HG03045 (cell line): ENCODE measurements around the gene P2RY11.

Source experiments
- ATAC-seq: cut with Tn5 transposase; IDR thresholded peaks from one replicate; pipeline ENCODE4 v1.9.1; 2021; ENCODE audit warnings: mild to moderate bottlenecking, moderate library complexity; ENCODE audit not compliant: unreplicated experiment

The P2RY11 gene

DNA sequence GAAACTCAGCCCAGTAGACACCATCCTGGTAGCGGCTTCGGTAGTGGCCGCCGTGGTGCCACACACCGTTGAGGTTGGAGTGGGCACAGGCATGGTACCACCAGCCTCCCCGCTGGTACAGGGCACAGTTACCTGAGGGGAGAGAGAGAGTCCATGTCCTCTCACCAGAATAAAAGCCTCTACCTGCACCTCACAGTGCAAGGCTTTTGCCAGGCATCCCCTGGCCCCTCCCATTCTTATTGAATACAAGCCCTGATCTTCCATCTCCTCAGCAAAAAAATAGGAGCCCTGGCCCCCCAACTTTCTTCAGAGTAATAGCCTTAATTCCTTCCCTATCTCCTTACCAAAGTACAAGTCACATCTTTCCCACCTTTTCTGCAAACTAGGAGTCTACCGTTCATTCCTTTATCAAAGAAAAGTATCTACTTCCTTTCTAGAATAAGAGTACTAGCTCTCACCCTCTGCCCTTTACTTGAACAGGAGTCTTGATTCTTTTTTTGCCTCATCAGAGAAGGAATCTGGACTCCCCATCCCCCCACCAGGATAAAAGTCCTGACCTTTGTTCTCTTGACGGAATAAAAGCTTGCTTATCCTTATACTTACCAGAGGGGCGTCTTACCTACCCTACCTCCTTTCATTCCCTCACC, 18.7 kb upstream of the P2RY11 start:
- ATAC-seq: no peak

- ATAC-seq: no peak
Observed at GRCh38 chr19:10093295-10094186, 18.0 kb upstream of the P2RY11 start.

- ATAC-seq: no peak
Observed at GRCh38 chr19:10095622-10095947, 15.9 kb upstream of the P2RY11 start.

- ATAC-seq: peak; percentile 76
Observed at GRCh38 chr19:10095948-10096614, 15.4 kb upstream of the P2RY11 start.

GRCh38 chr19:10096615-10096963, 14.9 kb upstream of the P2RY11 start:
- no peak for ATAC-seq

GRCh38 chr19:10100163-10100785, 11.2 kb upstream of the P2RY11 start:
- ATAC-seq: no peak

DNA sequence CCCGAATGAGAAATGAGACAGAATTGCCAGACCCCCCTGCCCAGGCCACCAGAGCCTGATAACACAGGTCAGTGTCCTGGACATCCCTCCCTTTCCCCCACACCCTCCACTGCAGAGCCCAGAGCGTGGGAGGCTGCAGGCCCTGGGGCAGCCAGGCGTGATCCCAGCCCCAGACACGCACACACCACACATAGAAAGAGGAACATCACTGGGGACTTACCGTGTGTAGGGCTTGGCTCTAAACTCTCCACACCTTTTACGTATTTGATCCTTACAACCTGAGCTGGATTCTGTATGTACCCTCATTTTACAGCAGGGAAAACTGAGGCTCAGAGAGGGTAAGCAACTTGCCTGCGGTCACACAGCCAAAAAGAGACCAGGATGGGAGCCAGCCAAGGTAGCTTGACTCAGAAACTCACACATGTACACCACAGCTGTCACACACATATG, 8.7 kb upstream of the P2RY11 start:
- ATAC-seq: no peak

DNA sequence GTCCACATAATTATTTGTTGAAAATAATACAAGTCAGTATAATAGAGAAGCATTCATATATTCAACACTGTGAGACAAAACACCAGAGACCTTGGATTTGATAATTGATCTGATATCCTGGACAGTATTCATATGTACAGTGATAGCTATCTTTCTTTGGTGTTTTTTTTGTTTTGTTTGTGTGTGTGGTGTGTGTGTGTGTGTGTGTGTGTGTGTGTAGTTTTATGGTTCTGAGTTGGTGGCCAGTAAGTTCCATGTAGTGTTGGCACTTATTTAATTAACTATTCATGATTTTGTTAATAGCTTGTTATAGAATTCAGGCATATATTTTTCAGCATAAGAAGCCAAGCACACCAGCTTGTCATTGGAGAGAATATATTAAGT, 7.4 kb upstream of the P2RY11 start:
- ATAC-seq: no peak

GRCh38 chr19:10104665-10105508, 6.6 kb upstream of the P2RY11 start:
- no peak for ATAC-seq

- peak; percentile 11 for ATAC-seq
Observed at GRCh38 chr19:10105509-10106099, 5.9 kb upstream of the P2RY11 start.

- peak; percentile 60 for ATAC-seq
Observed at GRCh38 chr19:10106100-10106936, 5.2 kb upstream of the P2RY11 start, which contains the start of gene PPAN. PPAN (plus strand) TSS chr19:10106362; CDS start chr19:10106395, 33 bp downstream.

DNA sequence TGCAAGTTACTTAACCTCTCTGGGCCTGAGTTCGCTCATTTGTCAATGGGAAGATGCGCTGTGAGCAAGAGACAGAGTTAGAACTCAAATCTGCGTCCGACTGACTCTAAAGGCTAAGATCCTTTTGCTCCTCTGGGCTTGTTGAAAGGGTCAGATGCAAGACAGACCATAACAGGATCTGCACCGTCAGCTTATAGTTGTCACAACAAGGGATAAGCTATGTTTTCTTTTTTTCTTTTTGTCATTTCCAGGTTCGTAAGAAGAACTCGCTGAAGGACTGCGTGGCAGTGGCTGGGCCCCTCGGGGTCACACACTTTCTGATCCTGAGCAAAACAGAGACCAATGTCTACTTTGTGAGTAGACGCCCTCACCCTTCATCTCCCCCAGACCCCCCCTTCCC, 4.2 kb upstream of the P2RY11 start:
- no peak for ATAC-seq

DNA sequence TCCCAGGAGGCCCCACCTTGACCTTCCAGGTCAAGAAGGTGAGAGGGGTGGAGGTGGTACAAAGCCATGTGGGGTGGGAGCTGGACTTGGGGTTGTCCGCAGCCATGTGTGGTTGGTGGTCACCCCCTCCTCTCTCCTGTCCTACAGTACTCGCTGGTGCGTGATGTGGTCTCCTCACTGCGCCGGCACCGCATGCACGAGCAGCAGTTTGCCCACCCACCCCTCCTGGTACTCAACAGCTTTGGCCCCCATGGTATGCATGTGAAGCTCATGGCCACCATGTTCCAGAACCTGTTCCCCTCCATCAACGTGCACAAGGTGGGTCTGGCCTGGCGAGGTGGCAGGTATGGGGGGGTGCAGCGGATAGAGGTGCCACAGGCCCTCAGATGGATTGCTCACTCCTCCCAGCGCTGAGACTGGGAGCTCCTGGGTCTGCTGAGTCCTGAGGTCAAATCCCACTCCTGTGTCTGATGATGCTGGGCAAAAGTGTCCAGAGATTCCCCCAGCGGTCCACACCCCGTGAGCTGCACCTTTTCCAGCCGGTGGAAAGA, 3.6 kb upstream of the P2RY11 start:
- no peak for ATAC-seq

DNA sequence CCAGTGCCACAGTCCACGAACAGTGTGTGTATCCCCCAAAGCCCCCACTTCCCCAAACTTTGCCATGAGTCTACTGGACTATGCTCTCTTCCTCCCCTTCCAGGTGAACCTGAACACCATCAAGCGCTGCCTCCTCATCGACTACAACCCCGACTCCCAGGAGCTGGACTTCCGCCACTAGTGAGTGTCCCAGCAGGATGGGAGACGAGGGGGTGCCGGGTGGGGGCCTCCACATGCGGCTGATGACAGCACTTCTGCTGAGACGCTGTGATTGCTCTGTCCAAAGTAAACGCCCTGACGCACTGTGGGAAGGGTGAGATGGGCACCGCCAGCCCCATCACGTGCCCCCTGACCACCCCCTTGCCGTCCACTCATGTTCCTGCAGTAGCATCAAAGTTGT, 2.0 kb upstream of the P2RY11 start:
- ATAC-seq: no peak

DNA sequence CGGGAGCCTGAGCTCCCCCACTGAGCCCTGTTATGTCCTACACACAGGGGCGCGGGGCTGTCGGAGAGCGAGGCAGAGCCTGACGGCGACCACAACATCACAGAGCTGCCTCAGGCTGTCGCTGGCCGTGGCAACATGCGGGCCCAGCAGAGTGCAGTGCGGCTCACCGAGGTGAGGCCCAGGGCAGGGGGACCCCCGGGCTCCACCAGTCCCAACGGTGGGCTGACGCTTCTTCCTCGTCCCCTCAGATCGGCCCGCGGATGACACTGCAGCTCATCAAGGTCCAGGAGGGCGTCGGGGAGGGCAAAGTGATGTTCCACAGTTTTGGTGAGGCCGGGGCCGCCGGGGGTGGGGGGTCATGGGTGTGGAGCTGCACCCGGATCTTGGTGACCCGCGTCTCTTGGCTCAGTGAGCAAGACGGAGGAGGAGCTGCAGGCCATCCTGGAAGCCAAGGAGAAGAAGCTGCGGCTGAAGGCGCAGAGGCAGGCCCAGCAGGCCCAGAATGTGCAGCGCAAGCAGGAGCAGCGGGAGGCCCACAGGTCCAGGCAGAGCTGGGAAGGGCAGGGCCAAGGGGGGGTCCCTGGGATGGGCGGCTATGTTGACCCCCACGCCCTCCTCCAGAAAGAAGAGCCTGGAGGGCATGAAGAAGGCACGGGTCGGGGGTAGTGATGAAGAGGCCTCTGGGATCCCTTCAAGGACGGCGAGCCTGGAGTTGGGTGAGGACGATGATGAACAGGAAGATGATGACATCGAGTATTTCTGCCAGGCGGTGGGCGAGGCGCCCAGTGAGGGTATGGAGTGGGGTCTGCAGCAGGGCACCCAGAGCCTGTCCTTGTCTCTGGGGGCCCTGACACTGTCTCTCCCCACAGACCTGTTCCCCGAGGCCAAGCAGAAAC, 1.2 kb upstream of the P2RY11 start:
- no peak for ATAC-seq

DNA sequence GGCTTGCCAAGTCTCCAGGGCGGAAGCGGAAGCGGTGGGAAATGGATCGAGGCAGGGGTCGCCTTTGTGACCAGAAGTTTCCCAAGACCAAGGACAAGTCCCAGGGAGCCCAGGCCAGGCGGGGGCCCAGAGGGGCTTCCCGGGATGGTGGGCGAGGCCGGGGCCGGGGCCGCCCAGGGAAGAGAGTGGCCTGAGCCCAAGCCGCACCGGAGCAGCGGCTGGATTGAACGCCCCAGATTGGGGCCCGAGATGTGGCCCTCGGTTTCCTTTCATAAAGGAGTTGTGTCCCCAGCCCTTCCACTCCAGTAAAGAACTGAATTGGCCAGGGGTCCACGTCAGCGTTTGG, 548 bp upstream of the P2RY11 start:
- ATAC-seq: no peak

GRCh38 chr19:10112037-10112761, 706 bp downstream of the P2RY11 start:
- no peak for ATAC-seq
